Lower leg skin (tissue), 4 donors: ENCODE measurements around the gene RHBDL1. TPM values are rescaled to one million over a fixed set of nuclear protein-coding genes. Genes with fewer than 3 reads are reported as not detected.

ENCODE experiments used
- DNase-seq, 2 donors: peaks; one replicate each; pipeline ENCODE4 v3.0.0-alpha.2; 2019; ENCODE audit warnings: low spot score in 2 of 2
- H3K4me3 ChIP-seq: fragments of 200-600 bp; sonication (generic); 2 replicates; pipeline ENCODE4 v1.5.1; 2017; ENCODE audit warnings: mild to moderate bottlenecking, low read depth; ENCODE audit not compliant: poor library complexity, severe bottlenecking
- POLR2A ChIP-seq, 2 donors: fragments of 450-650 bp; IDR thresholded peaks; one replicate each; pipeline ENCODE4 v1.6.1; 2016 to 2017; ENCODE audit warnings: antibody characterized with exemption in 2 of 2, mild to moderate bottlenecking in 1 of 2, moderate library complexity in 1 of 2
- WGBS, 2 donors: methylation state at CpG; one replicate each; pipeline ENCODE4 v1.1.5; 2018; 5-methylcytosine and 5-hydroxymethylcytosine counted together
- intact Hi-C: fragments of 100-400 bp; cut with DNase I; formaldehyde crosslinking; loops from one replicate; pipeline ENCODE4 v1.15.0; 2023; ENCODE audit warnings: low total_unique reads
- total RNA-seq, 4 donors: library from RNA; depleted of rRNA; stranded (reverse); fragments of >200 nt; gene quantifications; one replicate each; pipeline ENCODE4 v1.1.0, GENCODE V29; 2016
- TF ChIP-seq, protein P1 (sequence below), 3 donors: fragments of 450-650 bp; IDR thresholded peaks; one replicate each; pipeline ENCODE4 v1.5.1; 2016; ENCODE audit warnings: antibody characterized with exemption in 3 of 3, mild to moderate bottlenecking in 3 of 3, moderate library complexity in 2 of 3

RHBDL1 gene
- total RNA-seq, 4 donors from 2014 or later = 1.4 to 5.3 (median 2.6) TPM

DNA sequence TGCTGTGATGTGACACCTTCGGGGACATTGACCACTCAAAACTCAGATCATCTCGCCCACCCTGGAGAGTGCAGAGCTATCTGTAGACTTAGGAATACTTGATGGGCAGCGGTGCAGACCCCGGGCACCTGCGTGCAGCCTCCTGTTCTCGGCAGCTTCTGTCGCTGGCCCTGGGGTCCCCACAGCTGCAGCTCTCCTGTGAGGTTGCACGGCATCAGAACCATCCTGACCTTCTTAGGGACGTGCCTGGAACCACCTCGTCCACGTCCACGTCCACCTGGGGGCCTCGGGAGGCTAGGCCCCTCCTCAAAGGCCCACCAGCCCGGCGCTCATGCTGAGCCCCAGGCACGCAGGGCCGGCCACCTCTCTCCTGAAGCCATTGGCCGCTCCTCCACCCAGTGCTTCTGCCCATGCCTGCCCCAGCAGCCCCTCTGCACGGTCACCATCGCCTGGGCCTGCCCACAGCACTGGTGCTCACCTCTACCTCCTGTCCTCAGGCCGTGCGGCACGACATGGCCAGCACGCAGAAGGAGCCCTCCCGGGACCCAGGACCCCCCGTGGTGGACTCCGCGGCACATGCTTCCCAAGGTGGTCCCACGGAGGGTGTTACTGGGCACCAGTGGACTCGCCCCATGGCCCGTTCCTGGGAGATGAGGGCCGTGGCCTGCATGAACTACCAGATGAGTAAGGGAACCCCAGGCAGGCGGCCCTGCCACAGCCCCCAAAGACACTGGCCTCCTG is 47.0 kb upstream of the RHBDL1 start:
- intact Hi-C loops = no loop called here
- 90 to 92% methylated on average over 14 to 33 of the region's 33 CpGs for WGBS, 2 donors
- TF ChIP-seq, protein P1, sequence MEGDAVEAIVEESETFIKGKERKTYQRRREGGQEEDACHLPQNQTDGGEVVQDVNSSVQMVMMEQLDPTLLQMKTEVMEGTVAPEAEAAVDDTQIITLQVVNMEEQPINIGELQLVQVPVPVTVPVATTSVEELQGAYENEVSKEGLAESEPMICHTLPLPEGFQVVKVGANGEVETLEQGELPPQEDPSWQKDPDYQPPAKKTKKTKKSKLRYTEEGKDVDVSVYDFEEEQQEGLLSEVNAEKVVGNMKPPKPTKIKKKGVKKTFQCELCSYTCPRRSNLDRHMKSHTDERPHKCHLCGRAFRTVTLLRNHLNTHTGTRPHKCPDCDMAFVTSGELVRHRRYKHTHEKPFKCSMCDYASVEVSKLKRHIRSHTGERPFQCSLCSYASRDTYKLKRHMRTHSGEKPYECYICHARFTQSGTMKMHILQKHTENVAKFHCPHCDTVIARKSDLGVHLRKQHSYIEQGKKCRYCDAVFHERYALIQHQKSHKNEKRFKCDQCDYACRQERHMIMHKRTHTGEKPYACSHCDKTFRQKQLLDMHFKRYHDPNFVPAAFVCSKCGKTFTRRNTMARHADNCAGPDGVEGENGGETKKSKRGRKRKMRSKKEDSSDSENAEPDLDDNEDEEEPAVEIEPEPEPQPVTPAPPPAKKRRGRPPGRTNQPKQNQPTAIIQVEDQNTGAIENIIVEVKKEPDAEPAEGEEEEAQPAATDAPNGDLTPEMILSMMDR (IDR thresholded peaks at IDR 0.05) = no peak
- no peak for TF ChIP-seq POLR2A (IDR thresholded peaks at IDR 0.05)

GRCh38 chr16:629185-629832 is 46.2 kb upstream of the RHBDL1 start:
- no peak overlapping the region for H3K4me3 ChIP-seq
- no peak for TF ChIP-seq POLR2A (IDR thresholded peaks at IDR 0.05)
- TF ChIP-seq, protein P1 (IDR thresholded peaks at IDR 0.05) = no peak
- no peak for DNase-seq
- intact Hi-C loops = no loop called here
- WGBS, 2 donors = 67 to 70% methylated on average over 26 to 29 of the region's 29 CpGs

More for the DNA sequence above, 47.0 kb upstream of the RHBDL1 start:
- DNase-seq = peak in 1 of 2 donors; percentile 87
- no peak overlapping the region for H3K4me3 ChIP-seq

- WGBS, 2 donors = 54 to 56% methylated on average over 10 to 11 of the region's 11 CpGs
- no peak overlapping the region for H3K4me3 ChIP-seq
- intact Hi-C loops = no loop called here
- DNase-seq = no peak
- no peak for TF ChIP-seq POLR2A (IDR thresholded peaks at IDR 0.05)
- TF ChIP-seq, protein P1 (IDR thresholded peaks at IDR 0.05) = no peak
Observed at GRCh38 chr16:629833-630248, 45.6 kb upstream of the RHBDL1 start.

- TF ChIP-seq POLR2A (IDR thresholded peaks at IDR 0.05) = no peak
- TF ChIP-seq, protein P1 (IDR thresholded peaks at IDR 0.05) = no peak
- WGBS, 2 donors = 42 to 44% methylated on average over 14 to 28 of the region's 29 CpGs
- intact Hi-C loops = no loop called here
- no peak for DNase-seq
- no peak overlapping the region for H3K4me3 ChIP-seq
Observed at GRCh38 chr16:630249-630814, 45.1 kb upstream of the RHBDL1 start.

DNA sequence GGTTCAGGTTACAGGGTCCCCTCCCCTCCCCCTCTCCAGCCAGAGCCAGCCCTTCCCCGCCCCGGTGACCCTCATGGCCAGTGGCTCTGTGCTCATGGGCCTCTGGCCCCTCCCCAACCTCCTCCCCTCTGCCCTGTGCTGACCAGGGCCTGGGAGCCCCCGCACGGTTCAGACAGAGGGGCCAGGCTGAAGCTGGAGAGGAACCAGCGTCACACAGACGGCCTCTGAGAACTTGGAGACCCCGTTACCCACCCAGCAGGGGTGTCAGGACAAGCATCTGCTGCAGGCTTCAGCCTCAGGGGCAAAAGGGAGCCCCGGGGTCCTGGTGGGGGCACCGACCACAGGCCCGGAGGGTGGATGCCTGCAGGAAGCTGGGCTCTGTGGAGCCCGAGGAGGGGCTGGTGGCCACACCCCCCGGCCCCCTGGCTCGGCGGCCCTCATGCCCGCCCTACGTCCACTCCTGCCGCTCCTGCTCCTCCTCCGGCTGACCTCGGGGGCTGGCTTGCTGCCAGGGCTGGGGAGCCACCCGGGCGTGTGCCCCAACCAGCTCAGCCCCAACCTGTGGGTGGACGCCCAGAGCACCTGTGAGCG is 44.6 kb upstream of the RHBDL1 start, which contains the start of gene WFIKKN1:
Gene WFIKKN1, plus strand, starts transcription at position 171 of the 591 bp plus-strand sequence. Its CDS starts 269 bp downstream, at position 440.
- intact Hi-C loops = no loop called here
- TF ChIP-seq, protein P1 (IDR thresholded peaks at IDR 0.05) = no peak
- no peak for DNase-seq
- 11% methylated on average over 18 of the region's 23 CpGs; no CpG with 5 or more reads in 1 of the 2 donors for WGBS, 2 donors
- H3K4me3 ChIP-seq = no peak within 1 kb of the TSS
